Fibroblast of skin of abdomen (primary cell): ENCODE results near the gene ALX4.

Experiments
- DNase-seq: peaks from one replicate; pipeline ENCODE4 v3.0.0-alpha.2; 2013

Gene ALX4

GRCh38 chr11:44300844-44301563, 8.9 kb downstream of the ALX4 start:
- no peak for DNase-seq

- no peak for DNase-seq
Observed at GRCh38 chr11:44298862-44299261, 11.1 kb downstream of the ALX4 start.

GRCh38 chr11:44290208-44290607, 19.7 kb downstream of the ALX4 start:
- no peak for DNase-seq

- DNase-seq, result no peak
Observed at GRCh38 chr11:44288133-44288526, 21.8 kb downstream of the ALX4 start.

- no peak for DNase-seq
Observed at GRCh38 chr11:44286911-44287310, 23.0 kb downstream of the ALX4 start.

- peak; percentile 40 for DNase-seq
Observed at GRCh38 chr11:44286268-44286880, 23.6 kb downstream of the ALX4 start.

- DNase-seq, result no peak
Observed at GRCh38 chr11:44285756-44286155, 24.2 kb downstream of the ALX4 start.

GRCh38 chr11:44282620-44283019, 27.3 kb downstream of the ALX4 start:
- DNase-seq, result no peak

GRCh38 chr11:44281151-44281550, 28.8 kb downstream of the ALX4 start:
- no peak for DNase-seq

GRCh38 chr11:44280257-44280656, 29.7 kb downstream of the ALX4 start:
- no peak for DNase-seq

- DNase-seq, result no peak
Observed at GRCh38 chr11:44279483-44279882, 30.5 kb downstream of the ALX4 start.

- no peak for DNase-seq
Observed at GRCh38 chr11:44277196-44278090, 32.5 kb downstream of the ALX4 start.

- DNase-seq, result no peak
Observed at GRCh38 chr11:44275961-44276550, 33.9 kb downstream of the ALX4 start.

- no peak for DNase-seq
Observed at GRCh38 chr11:44275241-44275640, 34.7 kb downstream of the ALX4 start.

GRCh38 chr11:44274404-44274803, 35.5 kb downstream of the ALX4 start:
- DNase-seq, result no peak

- DNase-seq, result no peak
Observed at GRCh38 chr11:44271286-44271685, 38.7 kb downstream of the ALX4 start.

GRCh38 chr11:44270403-44271273, 39.3 kb downstream of the ALX4 start:
- peak; percentile 83 for DNase-seq

GRCh38 chr11:44269369-44270351, 40.3 kb downstream of the ALX4 start:
- peak; percentile 81 for DNase-seq

GRCh38 chr11:44268614-44269080, 41.3 kb downstream of the ALX4 start:
- no peak for DNase-seq
